ENCODE results near the gene PTPRN2.

DNA sequence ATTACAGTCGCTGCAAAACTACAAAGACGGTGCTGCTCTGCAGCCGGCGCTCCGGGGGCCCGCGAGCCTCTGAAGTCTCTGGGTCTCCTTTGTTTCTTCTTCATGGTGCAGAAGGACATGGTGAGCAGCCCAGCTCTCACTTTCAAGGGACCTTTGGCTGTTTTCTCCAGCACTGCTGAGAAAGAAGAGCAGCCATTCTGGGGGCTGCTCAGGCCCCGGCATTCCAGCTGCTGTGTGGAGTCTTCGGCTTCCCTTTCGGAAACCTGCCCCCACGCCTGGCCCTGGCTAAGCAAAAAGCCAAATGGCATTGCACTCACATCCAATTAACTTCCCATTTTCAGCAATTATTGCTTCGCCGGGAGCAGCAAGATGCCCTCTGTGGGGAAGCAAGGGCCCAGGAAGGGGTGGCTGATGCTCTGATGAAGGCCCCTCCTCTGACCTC is 555.7 kb downstream of the PTPRN2 start:
- TF ChIP-seq, protein P1, sequence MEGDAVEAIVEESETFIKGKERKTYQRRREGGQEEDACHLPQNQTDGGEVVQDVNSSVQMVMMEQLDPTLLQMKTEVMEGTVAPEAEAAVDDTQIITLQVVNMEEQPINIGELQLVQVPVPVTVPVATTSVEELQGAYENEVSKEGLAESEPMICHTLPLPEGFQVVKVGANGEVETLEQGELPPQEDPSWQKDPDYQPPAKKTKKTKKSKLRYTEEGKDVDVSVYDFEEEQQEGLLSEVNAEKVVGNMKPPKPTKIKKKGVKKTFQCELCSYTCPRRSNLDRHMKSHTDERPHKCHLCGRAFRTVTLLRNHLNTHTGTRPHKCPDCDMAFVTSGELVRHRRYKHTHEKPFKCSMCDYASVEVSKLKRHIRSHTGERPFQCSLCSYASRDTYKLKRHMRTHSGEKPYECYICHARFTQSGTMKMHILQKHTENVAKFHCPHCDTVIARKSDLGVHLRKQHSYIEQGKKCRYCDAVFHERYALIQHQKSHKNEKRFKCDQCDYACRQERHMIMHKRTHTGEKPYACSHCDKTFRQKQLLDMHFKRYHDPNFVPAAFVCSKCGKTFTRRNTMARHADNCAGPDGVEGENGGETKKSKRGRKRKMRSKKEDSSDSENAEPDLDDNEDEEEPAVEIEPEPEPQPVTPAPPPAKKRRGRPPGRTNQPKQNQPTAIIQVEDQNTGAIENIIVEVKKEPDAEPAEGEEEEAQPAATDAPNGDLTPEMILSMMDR (conservative IDR thresholded peaks at IDR 0.05; ENCODE audit: low read length): no peak
- TF ChIP-seq EZH2phosphoT487 (IDR thresholded peaks at IDR 0.05; ENCODE audit: borderline replicate concordance, low read depth, low read length): no peak

All from OCI-LY7 (cell line).